Activated T-helper 2 cell treated with anti-CD3 and anti-CD28 coated beads, Interferon-gamma antibody, Interleukin-2, Interleukin-4, amounts not matched to agents 10 μg/mL and 5 μg/mL and 100 μg/mL, durations not matched to agents 14 hours and 24 hours and 36 hours (primary cell): Measurements from ENCODE around the gene ARHGEF4. TPM values are rescaled to one million over a fixed set of nuclear protein-coding genes. Genes with fewer than 3 reads are reported as not detected.

Experiments used
- DNase-seq: peaks from one replicate; pipeline ENCODE4 v3.0.0; 2021; ENCODE audit warnings: low spot score
- H3K27ac Mint-ChIP-seq: one replicate; pipeline ENCODE4 v1.8.0; 2021; ENCODE audit warnings: mixed read lengths
- H3K27me3 Mint-ChIP-seq: one replicate; pipeline ENCODE4 v1.8.0; 2021; ENCODE audit warnings: low read depth, mixed read lengths
- H3K36me3 Mint-ChIP-seq: one replicate; pipeline ENCODE4 v1.8.0; 2021; ENCODE audit warnings: low read depth, mixed read lengths
- H3K4me1 Mint-ChIP-seq: one replicate; pipeline ENCODE4 v1.8.0; 2021; ENCODE audit warnings: low read depth, mixed read lengths
- H3K4me3 Mint-ChIP-seq: one replicate; pipeline ENCODE4 v1.8.0; 2021; ENCODE audit warnings: low read depth, mild to moderate bottlenecking, moderate library complexity, mixed read lengths
- H3K9me3 Mint-ChIP-seq: one replicate; pipeline ENCODE4 v1.8.0; 2021; ENCODE audit warnings: mixed read lengths
- intact Hi-C: fragments of 100-400 bp; cut with micrococcal nuclease; formaldehyde crosslinking; loops from one replicate; pipeline ENCODE4 v1.15.1; 2023
- total RNA-seq: library from RNA; stranded (reverse); gene quantifications from 2 replicates; pipeline ENCODE4 v1.2.3, GENCODE V29; 2022

The ARHGEF4 gene
- total RNA-seq, 1 donor from 2014 or later = 0.11 TPM

GRCh38 chr2:130843321-130843985, 6.7 kb downstream of the ARHGEF4 start:
- intact Hi-C loops = no loop called here
- no peak for DNase-seq
- no peaks in the 10 kb centered on the region for H3K9me3 Mint-ChIP-seq
- H3K27ac Mint-ChIP-seq = no peak overlapping the region
- H3K36me3 Mint-ChIP-seq = no peaks in the 10 kb centered on the region
- H3K4me1 Mint-ChIP-seq = no peaks in the 10 kb centered on the region
- peaks cover 12% of the 10 kb centered on the region for H3K27me3 Mint-ChIP-seq
- no peak overlapping the region for H3K4me3 Mint-ChIP-seq

- no peaks in the 10 kb centered on the region for H3K36me3 Mint-ChIP-seq
- H3K4me1 Mint-ChIP-seq = no peaks in the 10 kb centered on the region
- DNase-seq = no peak
- H3K9me3 Mint-ChIP-seq = no peaks in the 10 kb centered on the region
- H3K27me3 Mint-ChIP-seq = peaks cover 7% of the 10 kb centered on the region
- no peak overlapping the region for H3K27ac Mint-ChIP-seq
- intact Hi-C loops = no loop called here
- no peak overlapping the region for H3K4me3 Mint-ChIP-seq
Observed at GRCh38 chr2:130844161-130844560, 7.4 kb downstream of the ARHGEF4 start.

GRCh38 chr2:130845505-130846085, 8.9 kb downstream of the ARHGEF4 start:
- Mint-ChIP-seq H3K4me1 (no peaks in the 10 kb centered on the region), H3K27ac (no peak overlapping the region), H3K4me3 (no peak overlapping the region), H3K27me3 (no peaks in the 10 kb centered on the region), H3K9me3 (no peaks in the 10 kb centered on the region), H3K36me3 (no peaks in the 10 kb centered on the region)
- no peak for DNase-seq
- intact Hi-C loops = no loop called here

- DNase-seq = no peak
Observed at GRCh38 chr2:130846233-130846632, 9.5 kb downstream of the ARHGEF4 start.

GRCh38 chr2:130846686-130847375, 10.1 kb downstream of the ARHGEF4 start:
- no peaks in the 10 kb centered on the region for H3K36me3 Mint-ChIP-seq
- no peaks in the 10 kb centered on the region for H3K4me1 Mint-ChIP-seq
- no peak for DNase-seq
- no peaks in the 10 kb centered on the region for H3K9me3 Mint-ChIP-seq
- no peaks in the 10 kb centered on the region for H3K27me3 Mint-ChIP-seq
- no peak overlapping the region for H3K4me3 Mint-ChIP-seq
- H3K27ac Mint-ChIP-seq = no peak overlapping the region
- intact Hi-C loops = no loop called here

More at GRCh38 chr2:130846233-130846632, 9.5 kb downstream of the ARHGEF4 start:
- Mint-ChIP-seq H3K27ac (no peak overlapping the region), H3K9me3 (no peaks in the 10 kb centered on the region), H3K4me1 (no peaks in the 10 kb centered on the region), H3K27me3 (no peaks in the 10 kb centered on the region), H3K4me3 (no peak overlapping the region), H3K36me3 (no peaks in the 10 kb centered on the region)
- intact Hi-C loops = no loop called here

GRCh38 chr2:130847776-130848525, 11.2 kb downstream of the ARHGEF4 start:
- DNase-seq = no peak
- intact Hi-C loops = no loop called here
- Mint-ChIP-seq H3K4me1 (no peaks in the 10 kb centered on the region), H3K4me3 (no peak overlapping the region), H3K9me3 (no peaks in the 10 kb centered on the region), H3K27me3 (no peaks in the 10 kb centered on the region), H3K36me3 (no peaks in the 10 kb centered on the region), H3K27ac (no peak overlapping the region)

- H3K9me3 Mint-ChIP-seq = no peaks in the 10 kb centered on the region
- no peak overlapping the region for H3K4me3 Mint-ChIP-seq
- no peaks in the 10 kb centered on the region for H3K27me3 Mint-ChIP-seq
- H3K27ac Mint-ChIP-seq = no peak overlapping the region
- no peaks in the 10 kb centered on the region for H3K36me3 Mint-ChIP-seq
- intact Hi-C loops = no loop called here
- no peaks in the 10 kb centered on the region for H3K4me1 Mint-ChIP-seq
- DNase-seq = no peak
Observed at GRCh38 chr2:130848526-130849210, 12.0 kb downstream of the ARHGEF4 start.

- Mint-ChIP-seq H3K36me3 (no peaks in the 10 kb centered on the region), H3K27me3 (no peaks in the 10 kb centered on the region), H3K27ac (no peak overlapping the region), H3K4me3 (no peak overlapping the region), H3K4me1 (no peaks in the 10 kb centered on the region), H3K9me3 (no peaks in the 10 kb centered on the region)
- no peak for DNase-seq
- intact Hi-C loops = no loop called here
Observed at GRCh38 chr2:130849896-130850787, 13.4 kb downstream of the ARHGEF4 start.

- peaks cover 2% of the 10 kb centered on the region for H3K27me3 Mint-ChIP-seq
- DNase-seq = no peak
- H3K36me3 Mint-ChIP-seq = no peaks in the 10 kb centered on the region
- no peaks in the 10 kb centered on the region for H3K9me3 Mint-ChIP-seq
- no peaks in the 10 kb centered on the region for H3K4me1 Mint-ChIP-seq
- no peak overlapping the region for H3K4me3 Mint-ChIP-seq
- intact Hi-C loops = no loop called here
- H3K27ac Mint-ChIP-seq = no peak overlapping the region
Observed at GRCh38 chr2:130850788-130851623, 14.3 kb downstream of the ARHGEF4 start.

- Mint-ChIP-seq H3K27ac (no peak overlapping the region), H3K9me3 (no peaks in the 10 kb centered on the region), H3K27me3 (peaks cover 3% of the 10 kb centered on the region), H3K4me1 (no peaks in the 10 kb centered on the region), H3K4me3 (no peak overlapping the region), H3K36me3 (no peaks in the 10 kb centered on the region)
- intact Hi-C loops = no loop called here
- DNase-seq = no peak
Observed at GRCh38 chr2:130851624-130852382, 15.1 kb downstream of the ARHGEF4 start.
